GM12892 (cell line): ENCODE results near the gene EWSR1.

Source experiments
- DNase-seq: peaks from one replicate; pipeline ENCODE4 v3.0.0; 2011; ENCODE audit not compliant: insufficient read length
- FAIRE-seq: peaks from 2 replicates; lab custom pipeline; 2011; peaks lifted over from hg19 to GRCh38; lab: Jason Lieb, UNC
- POLR2A ChIP-seq: IDR thresholded peaks from 2 replicates; pipeline ENCODE4 v1.6.1; 2011; ENCODE audit warnings: low read depth, low read length, control low read depth
- POLR2AphosphoS5 ChIP-seq: IDR thresholded peaks from 2 replicates; pipeline ENCODE4 v1.6.1; 2011; ENCODE audit warnings: low read depth, low read length, control low read depth
- TAF1 ChIP-seq: IDR thresholded peaks from 2 replicates; pipeline ENCODE4 v1.6.1; 2011; ENCODE audit warnings: low read depth, mild to moderate bottlenecking, control low read depth, low read length, borderline replicate concordance

EWSR1 gene

DNA sequence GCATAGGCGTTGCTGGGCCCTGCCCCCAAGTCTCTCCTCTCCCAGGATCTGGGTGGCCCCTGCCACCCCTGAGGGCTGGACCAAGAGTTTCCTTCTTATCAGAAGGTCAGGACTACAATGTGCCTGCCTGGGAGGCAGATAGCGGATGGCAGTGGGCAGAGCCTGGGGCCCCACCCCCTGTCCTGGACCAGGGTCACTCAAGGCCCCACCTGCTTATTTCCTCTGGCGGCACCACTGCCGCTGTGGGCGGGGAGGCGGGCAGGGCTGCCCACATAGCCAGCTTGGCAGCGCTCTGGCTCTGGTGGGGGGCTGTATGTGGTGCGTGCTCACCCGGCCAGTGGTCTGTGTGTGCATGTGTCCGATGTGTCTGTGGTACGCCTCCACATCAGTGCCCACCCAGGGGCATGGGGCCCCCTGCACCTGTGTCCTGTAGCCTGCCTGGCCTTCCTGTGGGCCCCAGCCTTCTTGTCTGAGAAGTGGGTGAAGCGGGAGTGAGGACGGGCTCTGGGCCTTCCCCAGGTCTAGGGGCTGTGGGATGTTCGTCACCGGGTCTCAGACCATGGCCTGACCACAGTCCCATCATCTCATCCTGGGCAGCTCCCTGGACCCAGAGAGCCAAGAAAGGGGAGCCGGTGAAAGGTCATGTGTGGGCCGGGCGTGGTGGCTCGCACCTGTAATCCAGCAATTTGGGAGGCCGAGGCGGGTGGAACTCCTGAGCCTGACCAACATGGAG lies 41.4 kb downstream of the EWSR1 start:
- TF ChIP-seq POLR2AphosphoS5 = no peak
- no peak for TF ChIP-seq TAF1
- TF ChIP-seq POLR2A = no peak
- DNase-seq = peak; percentile 25
- FAIRE-seq = no peak

DNA sequence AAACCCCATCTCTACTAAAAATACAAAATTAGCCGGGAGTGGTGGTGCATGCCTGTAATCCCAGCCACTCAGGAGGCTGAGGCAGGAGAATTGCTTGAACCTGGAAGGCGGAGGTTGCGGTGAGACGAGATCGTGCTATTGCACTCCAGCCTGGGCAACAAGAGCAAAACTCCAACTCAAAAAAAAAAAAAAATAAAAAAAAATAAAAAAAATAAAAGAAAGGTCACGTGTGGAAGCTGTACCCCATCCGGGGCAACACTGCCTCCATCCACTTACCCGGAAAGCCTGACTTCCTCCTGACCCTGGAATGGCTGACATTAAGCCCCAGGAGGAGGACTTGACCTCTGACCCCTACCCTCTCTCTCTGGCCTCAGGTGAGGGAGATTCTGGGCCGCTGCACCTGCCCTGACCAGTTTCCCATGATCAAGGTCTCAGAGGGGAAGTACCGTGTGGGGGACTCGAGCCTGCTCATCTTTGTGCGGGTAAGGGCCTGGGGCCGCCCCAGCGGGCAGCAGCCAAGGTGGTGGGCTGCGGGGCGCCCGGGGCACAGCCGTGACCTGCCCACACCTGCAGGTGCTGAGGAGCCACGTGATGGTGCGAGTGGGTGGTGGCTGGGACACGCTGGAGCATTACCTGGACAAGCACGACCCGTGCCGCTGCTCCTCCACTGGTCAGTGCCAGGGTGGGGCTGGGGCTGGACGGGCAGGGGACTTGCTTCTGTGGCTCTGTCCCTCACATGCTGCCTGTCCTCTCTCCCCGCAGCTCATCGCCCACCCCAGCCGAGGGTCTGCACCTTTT lies 42.2 kb downstream of the EWSR1 start:
- FAIRE-seq (no peak), DNase-seq (peak; percentile 28)
- no peak for TF ChIP-seq POLR2AphosphoS5
- TF ChIP-seq TAF1 = no peak
- no peak for TF ChIP-seq POLR2A

DNA sequence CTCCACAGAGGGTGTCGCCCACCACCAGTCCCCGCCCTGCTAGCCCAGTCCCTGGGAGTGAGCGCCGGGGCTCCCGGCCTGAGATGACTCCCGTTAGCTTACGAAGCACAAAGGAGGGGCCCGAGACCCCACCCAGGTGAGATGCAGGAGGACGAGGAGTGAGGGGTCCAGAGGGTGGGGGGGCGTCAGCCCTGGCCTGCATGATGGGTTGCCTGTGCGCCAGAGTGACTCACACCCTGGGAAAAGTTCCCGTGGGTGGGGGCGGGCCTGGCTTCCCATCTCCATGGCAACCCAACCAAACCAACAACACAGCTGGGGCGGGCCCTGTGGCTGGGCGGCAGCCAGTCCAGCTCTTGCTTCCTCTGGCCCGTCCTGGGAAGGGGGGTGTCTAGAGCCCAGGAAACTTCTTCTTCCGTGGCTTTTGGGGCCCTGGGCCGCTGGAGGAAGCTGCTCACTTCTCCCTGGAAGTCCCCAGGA lies 42.8 kb downstream of the EWSR1 start:
- no peak for TF ChIP-seq POLR2AphosphoS5
- no peak for TF ChIP-seq TAF1
- TF ChIP-seq POLR2A = no peak
- DNase-seq = peak; percentile 72
- FAIRE-seq = peak; percentile 42

DNA sequence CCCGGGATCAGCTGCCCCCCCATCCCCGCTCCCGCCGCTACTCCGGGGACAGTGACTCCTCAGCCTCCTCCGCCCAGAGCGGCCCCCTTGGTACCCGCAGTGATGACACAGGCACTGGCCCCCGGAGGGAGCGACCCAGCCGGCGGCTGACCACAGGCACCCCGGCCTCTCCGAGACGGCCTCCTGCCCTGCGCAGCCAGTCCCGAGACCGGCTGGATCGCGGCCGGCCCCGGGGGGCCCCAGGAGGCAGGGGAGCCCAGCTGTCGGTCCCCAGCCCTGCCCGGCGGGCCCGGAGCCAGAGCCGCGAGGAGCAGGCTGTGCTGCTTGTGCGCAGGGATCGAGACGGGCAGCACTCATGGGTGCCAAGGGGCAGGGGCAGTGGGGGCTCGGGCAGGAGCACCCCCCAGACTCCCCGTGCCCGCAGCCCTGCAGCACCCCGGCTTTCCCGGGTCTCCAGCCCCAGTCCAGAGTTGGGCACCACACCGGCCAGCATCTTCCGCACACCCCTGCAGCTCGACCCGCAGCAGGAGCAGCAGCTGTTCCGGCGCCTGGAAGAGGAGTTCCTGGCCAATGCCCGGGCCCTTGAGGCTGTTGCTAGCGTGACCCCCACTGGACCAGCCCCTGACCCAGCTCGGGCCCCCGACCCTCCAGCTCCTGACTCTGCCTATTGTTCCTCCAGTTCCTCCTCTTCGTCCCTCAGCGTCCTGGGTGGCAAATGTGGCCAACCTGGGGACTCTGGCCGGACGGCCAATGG lies 43.6 kb downstream of the EWSR1 start:
- FAIRE-seq = no peak
- no peak for TF ChIP-seq POLR2A
- TF ChIP-seq POLR2AphosphoS5 = no peak
- TF ChIP-seq TAF1 = no peak
- DNase-seq = peak; percentile 18

DNA sequence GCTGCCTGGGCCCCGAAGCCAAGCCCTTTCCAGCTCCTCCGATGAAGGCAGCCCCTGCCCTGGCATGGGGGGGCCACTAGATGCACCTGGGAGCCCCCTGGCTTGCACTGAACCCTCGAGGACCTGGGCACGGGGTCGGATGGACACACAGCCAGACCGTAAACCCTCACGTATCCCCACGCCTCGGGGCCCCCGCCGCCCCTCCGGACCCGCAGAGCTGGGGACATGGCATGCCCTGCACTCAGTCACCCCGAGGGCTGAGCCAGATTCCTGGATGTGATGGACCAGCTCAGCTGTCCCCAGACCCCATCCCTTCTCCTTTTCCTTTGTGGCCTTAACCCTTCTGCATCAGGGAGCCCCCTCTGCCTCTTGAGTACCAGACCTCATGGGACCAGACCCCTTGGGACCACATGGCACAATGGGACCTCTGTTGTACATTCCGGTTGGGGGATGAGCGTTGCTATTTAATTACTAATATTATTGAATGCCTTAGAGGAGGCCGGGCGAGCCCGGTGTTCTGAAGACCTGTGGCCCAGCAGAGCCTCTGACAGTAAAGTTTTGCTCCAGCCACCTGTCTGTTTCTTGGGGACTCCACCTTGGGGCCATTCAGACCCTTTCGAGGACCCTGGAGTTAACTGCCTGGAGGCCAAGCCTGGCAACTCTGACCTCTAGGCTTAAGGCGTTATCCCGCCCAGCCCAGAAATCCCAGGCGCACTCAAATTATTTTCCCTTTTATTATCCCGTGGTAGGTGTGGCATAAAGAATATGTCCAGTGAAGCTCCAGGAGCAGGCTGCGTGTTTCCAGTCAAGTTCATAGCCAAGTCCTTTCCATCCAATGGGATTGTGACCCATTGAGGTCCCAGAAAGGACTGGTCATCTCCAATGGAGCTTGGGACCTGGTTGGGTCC lies 44.4 kb downstream of the EWSR1 start:
- DNase-seq (peak; percentile 19), FAIRE-seq (no peak)
- TF ChIP-seq POLR2AphosphoS5 = no peak
- TF ChIP-seq POLR2A = no peak
- no peak for TF ChIP-seq TAF1

DNA sequence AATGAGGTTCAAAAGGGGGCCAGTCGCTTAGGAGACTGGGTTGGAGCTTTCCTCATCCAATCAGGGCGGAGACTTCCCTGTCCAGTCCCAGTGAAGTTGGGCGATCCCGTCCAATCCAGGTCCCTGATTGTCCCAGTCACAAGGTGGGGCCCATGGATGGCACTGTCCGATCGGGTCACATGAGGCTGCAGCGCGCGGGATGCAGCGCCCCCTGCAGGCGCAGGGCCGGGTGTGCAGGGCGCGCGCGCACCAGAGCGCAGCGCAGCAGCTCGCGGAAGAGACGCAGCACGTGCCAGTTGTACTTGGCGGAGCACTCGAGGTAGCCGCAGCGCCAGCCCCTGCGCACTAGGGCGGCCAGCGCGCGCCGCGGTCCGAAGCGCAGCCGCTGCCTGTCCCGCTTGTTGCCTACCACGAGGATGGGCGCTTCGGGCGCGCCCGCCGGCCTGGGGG lies 45.1 kb downstream of the EWSR1 start:
- DNase-seq = peak; percentile 23
- TF ChIP-seq TAF1 (no peak), POLR2AphosphoS5 (no peak), POLR2A (no peak)
- no peak for FAIRE-seq

DNA sequence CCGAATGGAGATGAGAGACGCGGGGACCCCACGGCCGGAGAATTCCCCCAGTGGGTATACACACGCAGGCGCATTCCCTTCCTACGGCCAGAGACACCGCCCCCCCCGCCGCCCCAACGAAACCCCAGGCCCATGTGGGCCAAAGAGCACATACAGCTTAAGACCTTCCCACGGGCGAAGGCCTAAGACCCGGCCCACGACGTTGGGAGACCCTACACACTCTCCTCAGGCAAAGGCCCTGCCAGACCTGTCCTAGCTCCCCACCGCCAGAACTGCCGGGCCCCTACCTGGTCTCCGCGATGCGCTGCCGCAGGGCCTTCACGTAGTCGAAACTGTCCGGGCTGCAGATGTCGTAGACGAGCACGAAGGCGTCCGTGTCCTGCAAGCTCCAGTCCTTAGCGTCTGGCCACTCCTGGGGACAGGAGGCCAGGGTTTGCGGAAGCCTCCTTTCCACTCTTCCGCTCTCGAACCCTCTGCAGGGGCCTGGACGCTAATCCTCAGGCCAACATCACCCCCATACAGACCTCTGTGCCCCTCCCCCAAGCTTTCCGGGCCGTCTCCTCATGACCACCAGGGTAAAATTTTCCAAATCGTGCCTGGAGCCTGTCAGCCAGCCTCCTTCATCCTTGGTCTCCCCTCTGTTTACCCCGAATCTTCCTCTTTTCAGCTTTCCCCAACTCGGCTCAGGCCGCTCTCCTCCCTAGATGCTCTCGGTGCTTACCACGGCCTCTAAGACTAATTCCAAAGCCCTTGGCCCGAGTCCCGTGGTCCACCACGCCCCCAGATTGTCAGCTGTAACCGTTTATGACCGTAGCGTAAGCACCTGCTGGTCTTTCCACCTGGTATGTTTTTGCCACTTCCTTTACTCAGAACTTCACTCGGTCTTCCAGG lies 45.8 kb downstream of the EWSR1 start:
- FAIRE-seq (no peak), DNase-seq (peak; percentile 27)
- TF ChIP-seq TAF1 (no peak), POLR2AphosphoS5 (no peak), POLR2A (no peak)

DNA sequence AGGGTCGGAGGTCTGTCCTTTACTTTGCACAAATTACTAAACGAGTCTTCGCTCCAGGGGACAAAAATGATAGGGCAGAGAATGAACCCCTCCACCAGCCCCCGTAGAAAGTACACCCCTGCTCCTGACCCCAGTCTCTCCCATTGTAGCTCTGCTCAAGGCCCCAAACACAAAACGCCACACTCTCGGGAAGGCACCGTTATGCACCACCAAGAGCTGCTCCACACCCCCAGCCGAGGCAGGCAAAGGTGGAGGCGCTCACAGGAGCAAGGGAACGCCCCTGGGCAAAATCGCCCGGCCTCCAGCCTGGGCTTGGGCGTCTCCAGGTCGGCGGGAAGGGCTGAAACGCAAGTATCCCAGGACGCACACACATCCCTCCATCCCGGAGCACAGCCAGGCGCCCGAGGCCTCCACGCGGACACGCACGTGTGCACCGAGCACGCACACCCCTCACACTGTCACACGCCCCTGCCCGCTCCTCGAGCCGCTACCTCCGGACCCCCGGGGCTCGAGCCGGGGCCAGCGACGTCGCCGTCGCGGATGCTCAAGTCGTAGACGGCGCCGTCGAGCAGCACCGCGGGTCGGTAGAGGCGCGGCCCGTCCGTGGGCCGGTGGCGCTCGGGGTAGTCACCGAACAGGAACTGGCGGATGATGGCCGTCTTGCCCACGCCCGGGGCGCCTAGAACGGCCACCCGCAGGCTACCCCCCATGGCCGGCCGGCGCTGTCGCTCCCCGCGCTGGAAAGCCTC lies 46.6 kb downstream of the EWSR1 start:
- DNase-seq (peak; percentile 39), FAIRE-seq (no peak)
- TF ChIP-seq POLR2AphosphoS5 (no peak), POLR2A (no peak), TAF1 (no peak)

DNA sequence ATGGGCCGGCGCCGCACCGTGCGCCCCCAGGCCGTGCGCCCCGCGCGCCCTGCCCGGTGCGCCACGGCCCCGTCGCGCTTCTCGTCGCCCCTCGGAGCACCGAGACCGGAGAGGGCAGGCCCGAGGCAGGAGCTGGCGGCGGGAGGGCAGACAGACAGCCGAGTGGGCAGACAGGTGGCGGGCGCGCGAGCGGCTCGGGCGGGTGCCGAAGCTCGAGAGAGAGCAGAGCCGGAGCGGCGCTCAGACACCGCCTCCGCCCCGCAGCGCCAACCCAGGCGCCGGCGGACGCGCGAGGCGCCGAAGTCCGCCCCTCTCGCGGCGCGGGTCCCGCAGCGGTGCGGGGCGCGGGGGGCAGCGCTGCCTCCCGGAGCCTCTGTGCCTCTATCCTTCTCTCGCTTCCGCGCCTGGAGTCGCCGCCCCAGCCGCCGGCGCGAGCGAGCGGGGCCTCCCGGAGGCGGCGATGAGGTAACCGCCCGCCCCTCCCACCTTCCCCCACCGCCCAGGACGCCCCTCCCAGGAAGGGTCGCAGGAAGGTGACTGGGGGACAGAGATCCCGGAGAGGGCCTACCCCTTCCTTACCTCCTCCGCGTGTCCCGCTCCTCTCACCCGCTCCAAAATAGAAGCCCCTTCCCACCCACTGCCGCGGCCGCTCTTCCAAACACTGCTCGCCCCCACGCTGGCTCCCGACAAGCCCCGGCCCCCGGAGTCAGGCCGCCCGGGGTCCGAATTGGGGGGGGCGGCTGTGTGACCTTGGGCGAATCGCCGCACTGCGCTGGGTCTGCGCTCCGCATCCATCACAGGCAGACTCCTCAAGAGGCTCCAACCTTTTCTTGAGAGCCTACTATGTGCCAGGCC lies 47.4 kb downstream of the EWSR1 start, which contains the start of gene RASL10A:
Gene RASL10A (minus strand): TSS at position 412 of the 855 bp plus-strand sequence. CDS start 451 bp downstream, outside the sequence.
- no peak for TF ChIP-seq POLR2AphosphoS5
- no peak for TF ChIP-seq TAF1
- no peak for TF ChIP-seq POLR2A
- no peak for FAIRE-seq
- peak; percentile 50 for DNase-seq
